IMR-90 (cell line): Measurements from ENCODE around the gene HELZ. TPM values are rescaled to one million over a fixed set of nuclear protein-coding genes. Genes with fewer than 3 reads are reported as not detected.

Source experiments
- ATAC-seq: fragments of 200-7000 bp; cut with Tn5 transposase; 2 replicates; pipeline ENCODE4 v1.9.1; 2020; ENCODE audit warnings: low read depth, mild to moderate bottlenecking, moderate library complexity
- BruUV-seq: library from RNA; stranded (reverse); fragments of 400-500 nt; replicated peaks from 2 replicates; lab custom pipeline; 2021; lab: Mats Ljungman, UMichigan
- CTCF ChIA-PET: fragments of 300-600 bp; formaldehyde crosslinking; extraction: SDS; loops from one replicate; lab custom pipeline; 2021; ENCODE audit warnings: antibody characterized with exemption; lab: Yijun Ruan, JAX
- POLR2A ChIA-PET: fragments of 300-600 bp; sonication (Branson Sonifier 250); formaldehyde crosslinking; loops from one replicate; lab custom pipeline; 2022; ENCODE audit warnings: antibody characterized with exemption; ENCODE audit not compliant: unreplicated experiment; lab: Charles Lee
- DNase-seq: peaks from one replicate; pipeline ENCODE4 v3.0.0; 2013
- H2AFZ ChIP-seq: replicated peaks from 2 replicates; pipeline ENCODE3; 2013; ENCODE audit warnings: low read length, mild to moderate bottlenecking; ENCODE audit not compliant: poor library complexity
- H2AK5ac ChIP-seq: 2 replicates; pipeline ENCODE4 v1.6.1; 2013; ENCODE audit warnings: low read depth, low read length, inconsistent platforms
- H2AK9ac ChIP-seq: replicated peaks from 2 replicates; pipeline ENCODE3; 2013; ENCODE audit warnings: mild to moderate bottlenecking, low read depth, low read length, moderate library complexity; ENCODE audit not compliant: poor library complexity
- H2BK120ac ChIP-seq: 2 replicates; pipeline ENCODE4 v1.6.1; 2013; ENCODE audit warnings: low read depth, low read length, inconsistent platforms
- H2BK15ac ChIP-seq: 3 replicates; pipeline ENCODE4 v1.6.1; 2013; ENCODE audit warnings: low read depth, low read length, inconsistent platforms
- H2BK20ac ChIP-seq: 2 replicates; pipeline ENCODE4 v1.6.1; 2013; ENCODE audit warnings: low read depth, mild to moderate bottlenecking, inconsistent platforms, low read length, moderate library complexity
- H2BK5ac ChIP-seq: 2 replicates; pipeline ENCODE4 v1.6.1; 2013; ENCODE audit warnings: mild to moderate bottlenecking, low read depth, low read length, inconsistent platforms; ENCODE audit not compliant: poor library complexity, severe bottlenecking
- H3K14ac ChIP-seq: replicated peaks from 2 replicates; pipeline ENCODE4 v1.6.1; 2013; ENCODE audit warnings: low read depth, low read length, inconsistent platforms
- H3K18ac ChIP-seq: 2 replicates; pipeline ENCODE4 v1.6.1; 2013; ENCODE audit warnings: low read depth, low read length, control low read depth
- H3K23ac ChIP-seq: 2 replicates; pipeline ENCODE4 v1.6.1; 2013; ENCODE audit warnings: low read depth, low read length, inconsistent platforms
- H3K27ac ChIP-seq: 2 replicates; pipeline ENCODE4 v1.5.1; 2013; ENCODE audit warnings: mild to moderate bottlenecking, control low read depth, low read length; ENCODE audit not compliant: insufficient read depth
- H3K27me3 ChIP-seq: 2 replicates; pipeline ENCODE4 v1.6.1; 2013; ENCODE audit warnings: low read length; ENCODE audit not compliant: control insufficient read depth, insufficient read depth
- H3K36me3 ChIP-seq: 2 replicates; pipeline ENCODE4 v1.6.1; 2013; ENCODE audit warnings: low read length, mixed read lengths; ENCODE audit not compliant: control insufficient read depth, insufficient read depth
- H3K4ac ChIP-seq: 2 replicates; pipeline ENCODE4 v1.6.1; 2013; ENCODE audit warnings: low read depth, low read length, inconsistent platforms
- H3K4me1 ChIP-seq: 2 replicates; pipeline ENCODE4 v1.6.1; 2013; ENCODE audit warnings: low read length, mixed read lengths; ENCODE audit not compliant: control insufficient read depth, insufficient read depth
- H3K4me2 ChIP-seq: 2 replicates; pipeline ENCODE4 v1.6.1; 2013; ENCODE audit warnings: low read depth, mild to moderate bottlenecking, control low read depth, low read length, moderate library complexity
- H3K4me3 ChIP-seq: 2 replicates; pipeline ENCODE4 v1.5.1; 2013; ENCODE audit warnings: low read depth, mild to moderate bottlenecking, control low read depth, low read length, moderate library complexity; ENCODE audit not compliant: insufficient read depth
- H3K56ac ChIP-seq: 2 replicates; pipeline ENCODE4 v1.6.1; 2013; ENCODE audit warnings: low read length, inconsistent platforms; ENCODE audit not compliant: insufficient read depth; ENCODE audit errors: extremely low read depth
- H3K79me1 ChIP-seq, 2 experiments: 2 replicates each; pipeline ENCODE4 v1.6.1; 2013; ENCODE audit warnings: low read length in 2 of 2, inconsistent platforms in 1 of 2, low read depth in 1 of 2
- H3K9ac ChIP-seq: 2 replicates; pipeline ENCODE4 v1.6.1; 2013; ENCODE audit warnings: low read depth, low read length, control low read depth
- H3K9me1 ChIP-seq: 2 replicates; pipeline ENCODE4 v1.6.1; 2013; ENCODE audit warnings: low read length, inconsistent platforms; ENCODE audit not compliant: insufficient read depth
- H3K9me3 ChIP-seq: 2 replicates; pipeline ENCODE4 v1.6.1; 2013; ENCODE audit warnings: low read length; ENCODE audit not compliant: control insufficient read depth, insufficient read depth
- H4K20me1 ChIP-seq: 2 replicates; pipeline ENCODE4 v1.6.1; 2013; ENCODE audit warnings: low read length, inconsistent platforms; ENCODE audit not compliant: insufficient read depth
- H4K5ac ChIP-seq: 2 replicates; pipeline ENCODE4 v1.6.1; 2013; ENCODE audit warnings: mild to moderate bottlenecking, low read depth, low read length, control low read depth
- H4K8ac ChIP-seq, 2 experiments: 2 replicates each; pipeline ENCODE4 v1.6.1; 2013; ENCODE audit warnings: low read depth in 2 of 2, low read length in 2 of 2, control low read depth in 1 of 2, inconsistent platforms in 1 of 2
- H4K91ac ChIP-seq: 2 replicates; pipeline ENCODE4 v1.6.1; 2013; ENCODE audit warnings: low read depth, low read length, inconsistent platforms; ENCODE audit not compliant: insufficient read depth
- RAD21 ChIP-seq: IDR thresholded peaks from 2 replicates; pipeline ENCODE4 v1.6.1; 2012; ENCODE audit warnings: low read length, improper control_type of control experiment
- RCOR1 ChIP-seq: IDR thresholded peaks from 2 replicates; pipeline ENCODE4 v1.6.1; 2012; ENCODE audit warnings: mild to moderate bottlenecking, low read length, improper control_type of control experiment; ENCODE audit not compliant: insufficient replicate concordance
- WGBS, 2 experiments: methylation state at CpG; one replicate each; pipeline versions ENCODE4 v1.1.5 to v1.1.7; 2013; ENCODE audit warnings: missing lambda C conversion rate in 2 of 2; ENCODE audit not compliant: insufficient read length in 1 of 2; ENCODE audit errors: extremely low coverage in 2 of 2; 5-methylcytosine and 5-hydroxymethylcytosine counted together
- dilution Hi-C: fragments of 300-500 bp; cut with HindIII; formaldehyde crosslinking; loops from one replicate; pipeline ENCODE4 v1.14.3; 2018; ENCODE audit warnings: low sequenced_read_pairs; ENCODE audit not compliant: unreplicated experiment
- in situ Hi-C: fragments of 300-500 bp; cut with MboI; formaldehyde crosslinking; loops from 3 replicates; pipeline ENCODE4 v1.14.3; 2019; ENCODE audit warnings: low sequenced_read_pairs, inconsistent platforms, mixed read lengths
- intact Hi-C: fragments of 100-400 bp; cut with micrococcal nuclease; formaldehyde crosslinking; loops from 2 replicates; pipeline ENCODE4 v1.10.0; 2022
- polyA plus RNA-seq, 3 experiments: library from polyadenylated mRNA; depleted of rRNA; stranded (reverse); fragments of >200 nt; gene quantifications; 2 replicates each; pipeline ENCODE4 v1.2.3, GENCODE V29; 2012; ENCODE audit warnings: low replicate concordance in 1 of 3
- total RNA-seq: library from RNA; depleted of rRNA; stranded (reverse); fragments of >200 nt; gene quantifications from 2 replicates; pipeline ENCODE4 v1.2.3, GENCODE V29; 2012

HELZ gene
- total and polyA plus RNA-seq, 2 of the 4 experiments (the other 2 are of a cell fraction), result 8.0 to 60.6 TPM

DNA sequence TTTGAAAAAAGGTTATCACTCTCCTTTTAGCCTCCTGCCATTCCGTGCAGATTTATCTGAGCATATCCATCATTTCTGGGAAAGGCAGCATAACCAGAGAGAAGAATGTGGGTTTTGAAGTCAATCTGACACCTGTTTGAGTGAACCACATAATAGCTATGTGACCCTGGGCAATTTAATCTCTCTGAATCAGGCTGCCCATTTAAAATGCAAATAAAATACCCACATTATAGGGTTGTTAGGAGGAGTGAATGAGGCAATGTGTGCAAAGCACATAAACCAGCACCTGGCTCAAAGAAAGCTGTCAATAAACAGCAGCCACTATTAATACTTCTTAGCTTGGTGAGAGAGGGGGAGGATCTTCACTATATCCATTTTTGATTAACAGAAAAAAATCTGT lies 112.6 kb downstream of the HELZ start:
- dilution Hi-C loops (no loop called here), in situ Hi-C loops (no loop called here), intact Hi-C loops (no loop called here)
- no peak overlapping the region for H2AK5ac ChIP-seq
- no peak overlapping the region for H2BK20ac ChIP-seq
- H3K14ac ChIP-seq, result no peak overlapping the region
- H2BK120ac ChIP-seq, result no peak overlapping the region
- no peak for ATAC-seq
- BruUV-seq, result no TSS peak
- no peak overlapping the region for H4K8ac ChIP-seq
- H3K56ac ChIP-seq, result no peak overlapping the region
- peaks cover 3 to 9% of the 10 kb centered on the region in 2 experiments; a peak in 3 of 4 replicates for H3K79me1 ChIP-seq
- no peaks in the 10 kb centered on the region for H4K20me1 ChIP-seq
- no peak overlapping the region for H3K4me2 ChIP-seq
- no peak overlapping the region for H3K23ac ChIP-seq
- H2AFZ ChIP-seq, result no peak overlapping the region
- WGBS, 2 experiments, result no CpG with 5 or more reads among the region's 1 CpG
- no peaks in the 10 kb centered on the region; the same call in 1 of the 2 replicates for H3K9me1 ChIP-seq
- H3K27me3 ChIP-seq, result no peaks in the 10 kb centered on the region
- ChIA-PET POLR2A (no interaction called here), CTCF (interaction anchor here (0.6 to 0.8 kb wide), 2 partner anchors 20 to 126 kb away, joined by 3 to 5 read pairs; no protein-coding TSS in a partner anchor)
- no peak overlapping the region for H3K18ac ChIP-seq
- DNase-seq, result no peak
- H3K4me1 ChIP-seq, result peaks cover 2% of the 10 kb centered on the region
- no peak overlapping the region for H2AK9ac ChIP-seq
- H3K9ac ChIP-seq, result no peak overlapping the region
- H3K9me3 ChIP-seq, result no peaks in the 10 kb centered on the region
- H3K27ac ChIP-seq, result no peak overlapping the region
- no peak overlapping the region for H4K5ac ChIP-seq
- no peak for TF ChIP-seq RCOR1
- TF ChIP-seq RAD21, result no peak
- no peak overlapping the region for H4K91ac ChIP-seq
- H2BK5ac ChIP-seq, result no peak overlapping the region
- peaks cover 8% of the 10 kb centered on the region for H3K36me3 ChIP-seq
- no peak overlapping the region for H3K4me3 ChIP-seq
- H2BK15ac ChIP-seq, result no peak overlapping the region
- no peak overlapping the region for H3K4ac ChIP-seq
